CD4-positive, alpha-beta T cell treated with Interleukin-15 for 1 hour (primary cell): ENCODE measurements around the gene ACTMAP.
A peak's percentile ranks its signal among the peaks of the same experiment; 100 is the strongest.

Experiments
- DNase-seq: peaks from one replicate; pipeline ENCODE4 v3.0.0-alpha.2; 2020

The ACTMAP gene

DNA sequence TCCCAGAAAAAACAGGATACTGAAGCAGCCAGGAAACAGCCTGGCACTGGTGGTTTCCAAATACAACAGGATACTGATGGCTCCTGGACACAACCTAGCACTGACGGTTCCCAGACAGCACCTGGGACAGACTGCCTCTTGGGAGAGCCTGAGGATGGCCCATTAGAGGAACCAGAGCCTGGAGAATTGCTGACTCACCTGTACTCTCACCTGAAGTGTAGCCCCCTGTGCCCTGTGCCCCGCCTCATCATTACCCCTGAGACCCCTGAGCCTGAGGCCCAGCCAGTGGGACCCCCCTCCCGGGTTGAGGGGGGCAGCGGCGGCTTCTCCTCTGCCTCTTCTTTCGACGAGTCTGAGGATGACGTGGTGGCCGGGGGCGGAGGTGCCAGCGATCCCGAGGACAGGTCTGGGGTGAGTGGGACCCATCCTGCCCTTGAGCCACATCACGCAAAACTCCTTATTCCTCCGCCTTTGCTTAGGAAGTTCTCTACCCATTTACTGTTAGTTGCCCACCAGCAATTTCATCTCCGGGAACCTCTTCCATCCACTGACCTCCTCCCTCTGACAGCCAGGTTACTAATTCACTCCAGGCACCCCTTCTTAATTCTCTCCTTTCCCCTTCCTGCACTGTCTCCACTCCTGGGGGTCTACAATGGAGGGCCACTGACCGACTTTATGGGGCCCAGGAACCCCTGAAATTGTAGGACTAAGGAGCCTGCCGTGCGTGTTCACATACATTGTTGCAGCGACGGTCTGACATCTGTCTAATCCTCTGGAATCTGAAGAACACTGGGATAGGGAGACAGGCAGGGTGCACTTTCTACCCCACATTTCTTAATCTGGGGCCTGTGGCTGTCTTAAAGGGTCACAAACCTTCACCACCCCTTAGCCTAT, 32.1 kb downstream of the ACTMAP start:
- no peak for DNase-seq

DNA sequence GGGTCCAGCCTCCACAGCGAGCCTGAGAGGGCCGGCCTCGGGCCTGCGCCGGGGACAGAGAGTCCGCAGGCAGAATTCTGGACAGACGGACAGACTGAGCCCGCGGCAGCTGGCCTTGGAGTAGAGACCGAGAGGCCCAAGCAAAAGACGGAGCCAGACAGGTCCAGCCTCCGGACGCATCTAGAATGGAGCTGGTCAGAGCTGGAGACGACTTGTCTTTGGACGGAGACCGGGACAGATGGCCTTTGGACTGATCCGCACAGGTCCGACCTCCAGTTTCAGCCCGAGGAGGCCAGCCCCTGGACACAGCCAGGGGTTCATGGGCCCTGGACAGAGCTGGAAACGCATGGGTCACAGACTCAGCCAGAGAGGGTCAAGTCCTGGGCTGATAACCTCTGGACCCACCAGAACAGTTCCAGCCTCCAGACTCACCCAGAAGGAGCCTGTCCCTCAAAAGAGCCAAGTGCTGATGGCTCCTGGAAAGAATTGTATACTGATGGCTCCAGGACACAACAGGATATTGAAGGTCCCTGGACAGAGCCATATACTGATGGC, 32.9 kb downstream of the ACTMAP start:
- DNase-seq: no peak

DNA sequence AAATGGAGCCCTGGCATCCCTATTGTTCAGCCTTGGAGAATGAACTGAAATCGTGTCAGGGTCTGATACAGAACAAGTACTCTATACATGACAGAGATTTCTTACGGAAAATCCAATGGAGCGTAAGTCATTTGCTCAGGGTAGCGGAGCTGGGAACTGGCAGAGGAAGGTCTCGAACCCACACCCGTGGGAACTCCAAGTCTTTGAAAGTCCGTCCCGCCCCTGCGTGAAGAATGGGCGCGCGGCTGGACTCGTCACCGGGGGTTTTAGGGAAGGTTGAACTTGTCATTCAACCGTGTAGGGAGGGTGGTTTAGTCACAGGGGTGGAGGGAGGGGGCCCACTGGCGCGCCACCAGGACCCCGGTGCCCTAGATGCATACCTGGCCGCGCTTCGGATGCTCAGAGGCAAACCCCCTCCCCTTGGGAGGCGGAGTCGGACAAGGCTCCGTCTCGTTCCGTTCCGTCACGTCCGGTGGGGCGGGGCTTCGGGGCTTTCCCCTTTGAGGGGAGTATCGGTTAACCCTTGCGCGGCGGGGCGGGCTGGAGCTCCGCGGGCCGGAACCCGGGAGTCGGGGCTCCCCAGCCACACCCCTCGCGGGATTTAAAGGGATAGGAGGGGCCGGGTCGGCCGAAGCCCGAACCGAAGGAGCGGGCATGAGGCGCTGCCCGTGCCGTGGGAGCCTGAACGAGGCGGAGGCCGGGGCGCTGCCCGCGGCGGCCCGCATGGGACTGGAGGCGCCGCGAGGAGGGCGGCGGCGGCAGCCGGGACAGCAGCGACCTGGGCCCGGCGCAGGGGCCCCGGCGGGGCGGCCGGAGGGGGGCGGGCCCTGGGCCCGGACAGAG, 33.6 kb downstream of the ACTMAP start, which contains the start of the genes COQ8B and ITPKC:
TSS of gene COQ8B (minus strand) at position 405 of the 843 bp plus-strand sequence. CDS start 2,254 bp downstream, outside the sequence.
TSS of gene ITPKC (plus strand) at position 631 of the 843 bp plus-strand sequence. CDS start at position 655, 24 bp downstream.
- peak; percentile 98 for DNase-seq

DNA sequence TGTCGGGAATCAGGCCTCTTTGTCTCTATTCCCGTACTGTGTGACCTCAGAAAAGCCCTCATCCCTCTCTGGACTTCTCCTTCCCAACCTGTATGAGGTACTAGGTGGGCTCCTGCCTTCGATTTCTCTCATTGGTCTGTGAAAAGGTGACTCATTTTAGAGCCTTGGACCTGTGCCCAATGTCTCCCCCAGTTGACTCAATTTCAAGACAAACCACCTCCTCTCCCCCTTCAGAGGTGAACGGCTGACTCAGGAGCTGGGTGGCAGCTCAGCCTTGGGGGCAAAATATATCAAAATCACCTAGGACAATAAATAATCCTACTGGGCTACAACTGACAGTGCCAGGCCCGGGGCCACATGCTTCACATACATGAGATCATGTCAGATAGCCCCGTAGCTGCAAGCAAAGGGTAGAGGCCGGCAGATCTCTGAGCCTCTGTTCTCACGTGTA, 34.2 kb downstream of the ACTMAP start:
- DNase-seq: peak; percentile 57

DNA sequence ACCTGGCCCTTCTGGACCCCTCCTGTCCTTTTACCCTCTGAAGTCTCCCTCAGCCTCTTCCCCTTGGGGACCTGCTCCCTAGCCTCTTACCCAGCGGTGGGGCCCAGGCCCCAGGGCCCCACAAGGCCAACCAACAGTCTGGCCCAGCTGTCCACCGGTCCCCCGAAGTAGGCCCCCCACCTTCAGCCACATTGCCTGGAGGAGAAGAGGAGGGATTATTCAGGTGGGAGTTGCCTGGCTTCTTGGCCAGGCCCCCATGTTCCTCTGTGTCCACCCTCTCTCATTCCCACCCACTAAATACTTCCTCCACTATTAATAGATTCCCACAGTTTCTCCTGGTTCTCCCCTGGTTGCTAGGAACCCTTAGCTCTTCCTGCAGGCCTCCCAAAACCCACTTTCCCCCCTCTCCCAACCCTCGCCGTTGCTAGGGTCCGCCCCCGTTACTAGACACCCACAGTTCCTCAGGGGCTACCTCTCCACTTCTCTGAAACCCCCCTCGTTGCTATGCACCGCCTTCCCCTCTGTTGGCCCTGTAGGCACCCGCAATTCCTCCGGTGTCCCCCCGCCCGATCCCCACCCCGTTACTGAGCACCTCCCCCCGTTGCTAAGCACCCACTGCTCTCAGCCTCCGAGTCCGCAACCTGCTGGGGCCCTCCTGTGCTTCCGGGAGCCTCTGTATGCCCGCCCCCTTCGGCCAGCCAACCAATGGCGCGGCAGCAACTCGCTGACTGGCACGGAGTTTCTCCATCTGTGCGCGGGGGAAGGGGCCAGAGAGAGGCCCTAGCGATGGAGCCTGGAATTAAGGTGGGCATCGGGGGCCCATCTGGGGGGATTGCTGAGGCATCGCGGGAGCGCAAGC, 35.6 kb downstream of the ACTMAP start:
- DNase-seq: peak; percentile 96

DNA sequence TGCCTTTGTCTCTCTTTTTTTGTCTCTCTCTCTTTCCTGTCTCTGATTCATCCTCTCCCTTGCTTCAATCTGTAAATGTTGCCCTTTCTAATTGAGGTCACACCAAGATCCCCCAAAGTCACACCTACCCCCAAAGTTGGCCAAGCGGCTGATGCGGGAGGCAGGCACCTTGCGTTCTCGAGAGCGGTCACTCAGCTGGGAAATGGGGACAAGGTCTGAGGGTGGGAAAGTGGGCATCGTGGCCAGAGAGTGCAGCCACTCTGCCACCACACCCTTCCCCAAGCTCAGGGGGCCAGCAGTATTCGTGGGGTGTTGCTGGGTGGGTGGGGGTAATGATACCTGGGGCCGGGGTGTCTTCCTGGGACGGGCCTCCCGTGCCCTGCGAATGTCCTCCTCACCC, 36.3 kb downstream of the ACTMAP start:
- DNase-seq: no peak

DNA sequence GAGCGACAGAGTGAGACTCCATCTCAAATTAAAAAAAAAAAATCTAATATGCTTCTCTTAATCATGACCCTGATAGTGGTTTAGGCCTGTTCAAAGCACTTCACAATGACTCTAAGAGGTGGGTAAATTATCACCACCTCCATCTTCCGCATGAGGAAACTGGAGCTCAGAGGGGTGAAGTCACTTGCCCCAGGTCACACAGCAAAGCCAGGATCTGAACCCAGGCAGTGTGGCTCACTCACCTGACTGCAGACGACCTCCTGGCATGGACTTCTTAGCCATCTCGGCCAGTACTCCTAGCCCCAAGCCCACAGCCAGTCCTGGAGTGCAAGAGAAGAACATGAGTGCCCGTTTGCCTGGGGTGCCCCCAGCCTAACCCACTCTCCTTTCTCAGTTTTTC, 40.5 kb downstream of the ACTMAP start:
- DNase-seq: no peak

DNA sequence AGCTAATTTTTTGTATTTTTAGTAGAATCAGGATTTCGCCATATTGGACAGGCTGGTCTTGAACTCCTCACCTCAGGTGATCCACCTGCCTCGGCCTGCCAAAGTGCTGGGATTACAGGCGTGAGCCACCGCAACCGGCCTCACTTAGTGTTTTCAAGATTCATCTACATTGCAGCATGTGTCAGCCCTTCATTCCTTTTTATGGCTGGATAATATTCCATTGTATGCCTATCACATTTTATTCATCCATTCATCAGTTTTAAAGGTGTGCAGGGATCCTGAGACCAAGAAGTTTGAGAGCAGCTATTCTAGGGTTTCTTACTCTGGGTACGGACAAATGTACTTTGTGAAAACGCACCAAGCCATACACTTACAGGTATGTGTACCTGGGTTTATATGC, 42.7 kb downstream of the ACTMAP start:
- no peak for DNase-seq

DNA sequence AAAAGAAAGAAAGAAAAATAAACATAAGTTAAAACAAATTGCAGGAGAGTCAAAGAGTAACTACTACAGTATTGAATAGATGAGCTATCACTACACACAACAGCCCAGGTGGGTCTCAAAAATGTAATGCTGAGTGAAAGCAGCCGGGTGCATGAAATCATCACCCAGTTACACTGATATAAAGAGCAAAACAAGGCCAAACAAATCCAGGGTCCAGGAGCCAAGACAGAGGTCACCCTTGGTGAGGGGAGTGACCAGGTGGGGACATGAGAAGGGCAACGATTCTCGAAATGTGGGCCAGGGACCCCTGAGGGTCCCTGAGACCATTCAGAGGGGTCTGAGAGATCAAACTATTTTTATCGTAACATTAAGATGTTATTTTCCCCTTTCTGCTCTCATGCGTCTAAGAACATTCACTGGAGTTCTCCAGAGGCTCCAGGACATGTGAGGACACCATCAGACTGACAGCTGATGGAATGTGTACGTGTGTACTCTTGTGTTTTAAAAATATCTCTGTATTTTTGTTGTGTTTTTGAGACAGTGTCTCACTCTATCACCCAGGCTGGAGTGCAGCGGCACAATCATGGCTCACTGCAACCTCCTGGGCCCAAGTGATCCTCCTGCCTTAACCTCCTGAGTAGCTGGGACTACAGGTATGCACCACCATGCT, 44.2 kb downstream of the ACTMAP start:
- no peak for DNase-seq

DNA sequence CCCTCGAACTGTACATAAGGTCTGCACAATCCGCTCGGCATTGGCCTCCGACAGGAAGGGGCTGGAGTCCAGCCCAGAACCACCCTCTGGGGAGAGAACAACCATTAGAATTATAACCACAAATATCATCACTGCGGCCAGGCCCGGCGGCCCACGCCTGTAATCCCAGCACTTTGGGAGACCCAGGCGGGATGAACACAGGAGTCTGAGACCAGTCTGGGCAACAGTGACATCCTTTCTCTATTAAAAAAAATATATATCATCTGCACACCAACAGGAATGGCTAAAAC, 45.0 kb downstream of the ACTMAP start:
- no peak for DNase-seq

DNA sequence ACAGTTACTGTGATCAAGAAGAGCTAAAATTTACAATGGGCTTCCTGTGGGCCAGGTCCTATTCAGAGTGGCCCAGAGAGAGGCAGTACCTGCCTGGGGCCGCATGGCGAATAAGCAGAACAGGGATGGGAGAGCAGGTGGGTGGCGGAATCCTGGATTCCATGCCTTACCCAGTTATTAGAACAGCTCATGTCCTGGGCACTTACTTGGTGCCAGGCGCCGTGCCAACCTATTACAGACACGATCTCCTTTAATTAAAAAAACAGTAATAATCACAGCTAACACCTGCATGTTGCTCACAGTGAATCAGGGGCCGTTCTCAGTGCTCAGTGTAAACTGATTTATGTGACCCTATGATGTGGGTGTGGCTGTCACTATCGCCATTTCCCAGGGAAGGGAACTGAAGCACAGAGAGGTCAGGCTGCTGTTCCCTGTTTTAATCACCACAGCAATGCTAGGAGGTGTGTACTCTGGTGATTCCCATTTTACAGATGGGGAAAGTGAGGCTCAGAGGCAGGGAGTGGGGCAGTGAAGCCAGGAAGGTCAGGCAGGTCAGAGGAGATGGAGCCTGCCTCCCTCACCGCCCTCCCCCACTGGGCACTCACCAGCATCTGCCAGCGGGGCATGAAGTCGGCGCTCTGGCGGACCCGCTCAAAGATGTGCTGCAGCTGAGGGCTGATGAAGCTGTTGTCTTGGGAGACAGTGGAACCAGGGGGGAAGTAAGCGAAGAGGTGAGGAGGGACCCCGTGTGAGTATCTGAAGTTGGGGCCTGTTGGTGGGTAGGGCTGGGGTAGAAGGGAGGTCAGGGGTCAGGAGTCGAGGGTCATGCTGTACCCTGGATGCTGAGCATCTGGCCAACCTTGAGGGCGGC, 45.6 kb downstream of the ACTMAP start:
- DNase-seq: no peak

DNA sequence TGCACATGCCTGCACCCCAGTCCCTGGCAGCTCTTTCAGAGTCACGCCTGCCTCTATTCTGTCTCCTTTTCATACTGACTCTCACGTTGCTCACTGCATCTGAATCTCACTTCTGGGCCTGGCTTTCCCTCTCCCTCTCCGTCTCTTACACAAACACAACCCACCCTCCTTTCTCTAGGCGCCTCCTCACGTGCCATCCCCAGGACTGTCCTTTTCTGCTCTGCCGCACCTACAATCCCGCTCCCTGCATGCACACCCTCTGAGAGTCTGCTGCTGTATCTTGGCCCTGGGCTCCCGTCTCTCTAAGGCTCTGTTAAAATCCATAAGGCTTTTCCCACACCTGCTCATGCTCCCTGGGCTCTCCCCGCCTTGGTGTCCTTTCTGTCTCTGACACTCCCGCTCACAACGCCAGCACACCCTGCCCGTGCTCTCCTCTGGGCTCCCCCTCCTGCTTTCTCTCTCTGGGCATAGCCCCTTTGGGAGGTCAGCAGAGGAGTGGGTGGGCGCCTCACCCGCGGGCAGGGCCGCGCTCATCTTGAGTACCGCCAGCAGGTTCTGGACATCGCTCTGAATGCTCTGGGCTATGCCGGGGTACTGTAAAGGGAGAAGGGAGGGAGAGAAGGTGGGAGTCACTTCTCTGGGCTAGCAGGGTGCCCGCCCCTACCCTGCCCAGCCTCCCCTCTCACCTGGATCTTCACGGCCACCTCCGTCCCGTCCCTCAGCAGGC, 47.1 kb downstream of the ACTMAP start:
- DNase-seq: no peak

DNA sequence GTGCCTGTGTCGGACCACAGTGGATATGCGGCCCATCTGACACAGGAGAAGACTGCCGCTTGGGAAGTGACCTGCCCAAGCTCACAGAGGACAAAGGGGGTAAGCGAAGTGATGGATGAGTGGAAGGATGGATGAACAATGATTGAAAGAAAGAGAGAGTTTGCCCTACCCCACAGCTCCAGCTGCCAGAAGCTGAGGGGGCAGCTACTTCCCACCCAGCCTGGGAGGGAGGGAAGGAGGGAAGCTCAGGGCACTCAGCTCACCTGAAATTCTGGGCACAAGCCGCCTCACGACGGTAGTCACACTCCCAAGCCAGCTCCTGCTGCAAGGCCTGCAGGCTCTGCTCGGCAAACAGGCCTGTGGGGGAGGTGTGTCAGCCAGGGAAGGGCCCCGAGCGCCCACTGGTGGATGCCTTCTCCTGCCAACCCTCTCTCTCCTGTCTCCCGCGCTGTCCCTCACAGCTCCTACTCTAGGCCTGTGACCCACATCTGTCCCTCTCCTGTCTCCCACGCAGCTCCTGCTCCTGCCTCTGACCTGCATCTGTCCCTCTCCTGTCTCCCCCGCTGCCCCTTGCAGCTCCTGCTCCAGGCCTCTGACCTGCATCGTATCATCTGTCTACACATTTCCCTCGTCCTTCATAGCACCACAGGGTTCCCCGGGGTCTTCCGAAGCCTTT, 47.8 kb downstream of the ACTMAP start:
- no peak for DNase-seq

DNA sequence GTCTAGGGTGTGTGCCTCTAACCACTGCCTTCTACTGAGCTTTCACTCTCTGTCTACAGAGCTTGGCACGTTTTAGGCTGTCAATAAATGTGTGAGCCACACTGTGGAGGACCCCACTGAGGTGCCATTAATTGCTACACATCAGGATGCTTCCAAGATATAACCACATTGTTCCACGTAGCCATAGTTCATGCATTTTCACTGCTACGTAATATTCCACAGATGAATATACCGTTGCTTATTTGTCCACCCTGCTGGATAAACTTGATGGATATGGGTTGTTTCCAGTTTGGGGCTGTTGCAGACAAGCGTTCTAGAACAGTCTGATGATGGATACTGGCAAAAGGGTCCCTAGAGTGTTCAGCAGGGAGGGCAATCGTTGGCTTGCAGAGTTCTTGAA, 48.5 kb downstream of the ACTMAP start:
- no peak for DNase-seq

DNA sequence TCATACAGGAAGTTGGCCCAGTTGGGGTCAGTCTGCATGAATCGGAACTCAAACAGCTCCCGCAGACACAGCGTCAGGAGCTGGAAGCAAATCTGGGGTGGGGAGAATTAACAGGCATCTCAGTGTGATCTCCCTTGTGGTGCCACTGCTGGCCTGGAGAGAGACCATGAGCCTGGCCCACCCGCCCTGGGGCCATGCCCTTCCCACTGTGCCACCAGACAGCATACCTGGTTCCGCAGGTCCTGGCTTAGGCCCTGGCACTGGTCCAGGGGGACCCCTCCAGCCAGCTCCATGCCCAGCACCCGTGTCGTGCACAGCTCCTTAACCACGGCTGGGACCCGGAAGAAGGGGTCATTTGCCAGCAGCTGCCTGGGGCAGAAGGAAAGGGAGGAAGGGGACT, 50.2 kb downstream of the ACTMAP start:
- no peak for DNase-seq

DNA sequence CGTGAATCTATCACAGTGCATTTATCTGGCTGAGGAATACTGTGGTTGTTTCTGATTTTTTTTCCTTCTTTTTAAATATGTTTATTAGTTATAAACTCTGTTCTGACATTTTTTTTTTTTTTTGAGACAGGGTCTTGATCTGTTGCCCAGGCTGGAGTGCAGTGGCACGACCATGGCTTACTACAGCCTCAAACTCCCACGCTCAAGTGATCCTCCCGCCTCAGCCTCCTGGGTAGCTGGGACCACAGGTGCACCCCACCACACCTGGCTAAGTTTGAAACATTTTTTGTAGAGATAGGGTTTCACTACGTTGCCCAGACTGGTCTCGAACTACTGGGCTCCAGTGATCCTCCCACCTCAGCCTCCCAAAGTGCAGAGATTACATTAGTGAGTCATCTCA, 53.3 kb downstream of the ACTMAP start:
- no peak for DNase-seq

DNA sequence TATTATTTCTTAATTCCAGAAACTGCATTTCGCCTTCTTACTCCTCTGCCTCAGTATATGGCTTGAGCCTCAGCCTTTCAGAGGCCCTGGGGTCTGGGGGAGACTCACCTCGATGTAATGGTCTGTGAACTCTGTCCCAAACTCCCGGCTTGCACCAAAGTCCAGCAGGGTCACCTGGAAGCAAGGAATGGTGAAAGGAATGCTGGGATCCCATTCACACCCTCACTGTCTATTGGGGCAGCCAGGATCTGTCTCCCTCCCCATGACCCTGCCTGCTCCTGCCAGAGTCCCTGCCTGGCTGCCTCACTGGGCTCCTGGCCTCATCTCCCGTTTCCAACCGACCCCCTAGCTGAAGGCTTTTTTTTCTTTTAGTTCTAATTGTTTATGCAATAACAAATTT, 54.4 kb downstream of the ACTMAP start:
- no peak for DNase-seq

DNA sequence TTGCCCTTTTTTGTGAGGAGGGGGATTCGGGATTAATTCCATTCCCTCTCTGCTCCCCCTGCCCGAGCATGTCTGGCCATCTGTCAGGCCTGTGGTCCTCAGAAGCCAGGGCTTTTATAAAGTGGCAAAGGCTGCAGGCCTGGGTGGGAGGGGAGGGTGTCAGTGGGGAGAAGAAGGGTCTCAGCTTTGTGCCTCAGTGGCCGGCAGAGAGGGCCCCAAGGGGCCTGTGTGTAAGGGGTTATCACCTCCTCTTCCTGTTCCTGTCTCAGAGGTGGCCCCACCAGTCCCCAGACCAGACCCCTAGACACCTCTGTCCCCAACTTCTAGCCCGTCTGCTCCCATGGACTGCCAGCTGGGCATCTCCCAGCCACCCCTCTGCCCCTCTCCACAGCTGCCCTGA, 56.4 kb downstream of the ACTMAP start:
- DNase-seq: no peak

DNA sequence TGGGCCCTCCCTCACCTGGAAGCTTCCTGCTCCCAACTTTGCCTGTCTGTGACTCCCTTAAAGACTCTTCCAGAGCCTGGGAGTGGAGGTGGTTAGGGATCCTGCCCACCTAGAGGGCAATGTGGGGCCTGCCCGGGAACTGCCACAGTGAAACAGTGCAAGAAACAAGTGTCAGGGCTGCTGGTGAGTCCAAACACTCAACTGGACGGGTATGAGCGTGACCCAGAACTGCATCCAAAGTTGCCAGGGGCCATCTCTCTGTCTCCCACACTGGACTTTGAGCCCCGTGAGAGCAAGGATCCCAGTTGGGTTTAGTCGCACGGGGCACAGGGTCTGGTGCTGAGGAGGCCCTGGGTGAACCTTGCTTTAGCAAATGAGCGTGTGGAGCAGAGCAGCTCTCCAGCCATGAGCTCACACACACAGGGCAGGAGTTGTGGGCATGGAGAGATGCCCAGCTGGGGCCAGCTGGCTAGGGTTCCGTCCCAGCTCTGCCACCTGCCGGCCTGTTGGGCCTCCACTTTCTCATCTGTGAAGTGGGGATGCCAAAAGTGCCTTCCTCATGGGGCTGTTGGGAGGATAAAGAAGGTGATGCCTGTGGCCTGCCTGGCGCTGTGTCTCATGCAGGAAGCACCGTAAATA, 57.0 kb downstream of the ACTMAP start:
- DNase-seq: no peak
